HG03571 (cell line): ENCODE data around the gene HOXB1.

Experiments
- ATAC-seq: cut with Tn5 transposase; IDR thresholded peaks from one replicate; pipeline ENCODE4 v1.9.1; 2021; ENCODE audit not compliant: unreplicated experiment

Gene HOXB1

DNA sequence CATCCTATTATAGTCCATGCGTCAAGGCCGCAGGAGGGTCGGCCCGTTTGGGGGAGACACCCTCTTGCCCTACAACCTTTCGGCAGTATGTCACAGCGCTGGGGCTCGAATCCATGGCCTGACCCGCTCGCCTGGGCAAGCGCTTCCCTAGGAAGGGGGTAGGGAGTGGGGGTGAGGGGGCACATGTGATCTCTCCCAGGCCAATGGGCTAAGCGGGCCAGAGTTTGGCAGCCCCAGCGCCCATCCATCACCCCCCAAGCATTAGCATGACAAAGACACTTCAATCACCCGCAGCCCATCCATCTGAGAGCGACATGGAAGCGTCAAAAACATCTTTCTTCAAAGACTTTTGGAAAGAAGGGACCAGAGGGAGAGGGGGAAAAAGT lies at the start of gene HOXB1:
Gene HOXB1 (minus strand): TSS at position 125 of the 386 bp plus-strand sequence. CDS start 107 bp downstream, at position 18.
- ATAC-seq: no peak

- ATAC-seq: no peak
Measured at GRCh38 chr17:48579760-48580554, 49.1 kb upstream of the HOXB1 start.

DNA sequence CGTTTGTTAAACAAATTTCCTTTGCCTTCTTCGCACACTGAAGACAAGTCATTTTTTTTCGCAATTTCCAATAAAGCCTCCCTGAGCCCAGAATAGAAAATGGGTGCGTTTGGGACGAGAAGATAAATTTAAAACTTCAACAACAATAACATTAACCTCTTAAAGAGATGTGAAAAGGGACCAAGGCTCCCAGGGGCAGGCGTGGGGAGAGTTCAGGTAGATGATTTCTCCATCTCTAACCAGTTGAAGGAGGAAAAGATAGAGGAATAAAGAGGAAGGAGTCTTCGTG lies 48.6 kb upstream of the HOXB1 start:
- ATAC-seq: no peak

DNA sequence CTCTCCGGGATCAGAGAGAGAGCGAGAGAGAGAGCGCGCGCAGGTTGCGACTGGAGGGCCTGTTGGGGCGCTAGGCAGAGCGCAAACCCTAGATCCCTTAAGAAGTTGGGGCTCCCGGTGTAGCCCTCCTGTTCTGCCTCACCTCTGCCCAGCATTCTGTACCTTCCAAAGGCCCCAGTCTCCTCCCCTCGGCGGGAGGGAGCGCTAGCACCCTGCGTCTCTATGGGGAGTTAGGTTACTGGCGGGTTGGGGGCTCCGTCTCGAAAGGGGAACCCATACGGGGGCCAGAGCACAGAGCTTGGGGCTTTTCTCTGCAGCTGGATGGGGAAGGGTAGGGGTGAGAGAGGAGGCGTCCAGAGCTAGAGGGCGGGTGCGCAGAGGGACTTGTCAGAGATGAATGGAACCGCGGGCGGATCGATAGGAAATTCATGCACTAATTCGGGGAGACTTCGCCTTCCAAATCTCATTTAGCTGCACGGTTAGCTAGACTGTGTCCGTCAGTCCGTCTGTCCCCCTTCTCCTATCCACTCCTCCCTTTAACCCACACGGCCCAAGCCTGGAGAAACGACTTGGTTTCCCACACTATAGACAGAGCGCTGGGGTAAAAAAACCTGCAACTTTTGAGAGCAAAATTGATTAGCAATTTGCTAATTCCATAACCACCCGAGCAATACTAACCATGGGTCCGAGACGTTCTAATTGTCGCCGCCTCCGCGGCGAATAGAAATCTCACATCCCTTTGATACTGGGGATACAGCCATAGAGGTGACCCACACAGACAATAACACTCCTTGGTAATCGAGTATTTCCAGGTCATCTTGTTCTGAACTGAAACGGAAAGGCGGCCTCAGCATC lies 48.0 kb upstream of the HOXB1 start:
- no peak for ATAC-seq

- no peak for ATAC-seq
Measured at GRCh38 chr17:48577946-48578615, 47.3 kb upstream of the HOXB1 start, which contains the start of gene HOXB4. Gene HOXB4 (minus strand): TSS chr17:48578350. CDS start chr17:48578319, 31 bp downstream.

DNA sequence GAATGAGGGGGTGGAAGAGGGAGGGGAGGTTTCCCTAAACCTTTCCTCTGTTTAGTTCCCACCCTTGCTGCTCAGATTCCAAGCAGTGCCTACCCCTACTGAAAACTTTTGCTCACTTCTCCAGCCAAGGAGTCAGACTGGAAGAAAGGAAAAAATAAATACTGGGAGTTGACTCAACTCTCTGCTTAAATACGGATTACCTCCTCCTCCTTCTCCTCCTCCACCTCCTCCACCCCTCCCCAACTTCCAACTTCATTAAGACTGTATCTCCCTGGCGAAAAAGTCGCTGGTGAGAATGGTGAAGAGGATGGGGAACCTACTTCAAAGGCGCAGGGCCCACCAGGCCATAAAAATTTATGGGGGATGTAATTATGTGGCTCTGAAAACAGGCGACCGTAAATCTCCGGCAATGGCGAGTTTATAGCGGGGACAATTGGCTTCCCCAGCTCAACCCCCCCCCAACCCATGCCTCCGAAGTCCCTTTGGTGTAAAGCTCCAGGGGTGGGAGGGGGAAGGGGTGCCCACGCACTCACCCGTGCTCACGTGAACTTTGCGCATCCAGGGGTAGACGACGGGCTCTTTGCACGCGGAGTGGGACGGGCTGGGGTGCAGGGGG lies 46.6 kb upstream of the HOXB1 start:
- ATAC-seq: no peak

- no peak for ATAC-seq
Measured at GRCh38 chr17:48576479-48577309, 45.9 kb upstream of the HOXB1 start.

DNA sequence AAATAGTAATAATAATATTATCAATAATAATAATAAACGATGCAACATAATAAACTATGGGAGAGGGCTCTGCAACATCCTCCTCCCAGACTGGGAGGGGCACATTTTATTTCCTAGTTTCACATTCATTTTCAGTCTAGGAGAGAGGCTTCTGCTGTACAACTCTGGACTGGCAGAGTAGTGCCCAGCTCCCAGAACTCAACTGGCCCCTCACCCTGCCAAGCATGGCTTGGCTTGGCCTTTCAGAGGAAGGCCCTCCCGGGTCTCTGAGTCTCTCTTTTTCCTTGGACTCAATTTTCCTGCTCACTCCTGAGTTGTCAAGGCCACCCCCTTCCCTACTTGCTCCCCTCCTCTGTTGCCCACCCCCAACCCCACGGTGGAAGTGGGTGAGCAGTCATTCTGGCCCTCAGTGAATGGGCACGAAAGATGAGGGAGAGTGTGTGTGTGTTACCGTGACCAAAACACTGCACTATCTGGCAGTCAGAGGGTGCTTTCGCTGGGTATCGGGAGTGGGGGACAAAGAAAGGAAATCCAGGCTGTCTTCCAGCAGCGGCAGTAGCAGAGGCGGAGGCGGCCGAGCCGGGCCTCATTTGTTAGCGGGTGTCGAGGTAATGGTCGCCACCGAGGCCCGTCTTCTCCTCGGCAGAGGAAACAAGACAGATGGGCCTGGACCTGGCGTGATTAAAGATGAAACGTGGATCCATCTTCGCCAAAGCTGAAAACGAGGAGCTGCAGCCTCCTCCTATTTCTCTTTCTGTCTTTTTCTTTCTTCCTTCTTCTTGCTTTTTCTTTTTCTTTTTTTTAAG lies 45.1 kb upstream of the HOXB1 start:
- no peak for ATAC-seq

GRCh38 chr17:48575066-48575582 lies 44.3 kb upstream of the HOXB1 start:
- no peak for ATAC-seq

GRCh38 chr17:48574505-48575065 lies 43.8 kb upstream of the HOXB1 start:
- ATAC-seq: no peak

GRCh38 chr17:48571826-48572417 lies 41.1 kb upstream of the HOXB1 start:
- ATAC-seq: no peak

DNA sequence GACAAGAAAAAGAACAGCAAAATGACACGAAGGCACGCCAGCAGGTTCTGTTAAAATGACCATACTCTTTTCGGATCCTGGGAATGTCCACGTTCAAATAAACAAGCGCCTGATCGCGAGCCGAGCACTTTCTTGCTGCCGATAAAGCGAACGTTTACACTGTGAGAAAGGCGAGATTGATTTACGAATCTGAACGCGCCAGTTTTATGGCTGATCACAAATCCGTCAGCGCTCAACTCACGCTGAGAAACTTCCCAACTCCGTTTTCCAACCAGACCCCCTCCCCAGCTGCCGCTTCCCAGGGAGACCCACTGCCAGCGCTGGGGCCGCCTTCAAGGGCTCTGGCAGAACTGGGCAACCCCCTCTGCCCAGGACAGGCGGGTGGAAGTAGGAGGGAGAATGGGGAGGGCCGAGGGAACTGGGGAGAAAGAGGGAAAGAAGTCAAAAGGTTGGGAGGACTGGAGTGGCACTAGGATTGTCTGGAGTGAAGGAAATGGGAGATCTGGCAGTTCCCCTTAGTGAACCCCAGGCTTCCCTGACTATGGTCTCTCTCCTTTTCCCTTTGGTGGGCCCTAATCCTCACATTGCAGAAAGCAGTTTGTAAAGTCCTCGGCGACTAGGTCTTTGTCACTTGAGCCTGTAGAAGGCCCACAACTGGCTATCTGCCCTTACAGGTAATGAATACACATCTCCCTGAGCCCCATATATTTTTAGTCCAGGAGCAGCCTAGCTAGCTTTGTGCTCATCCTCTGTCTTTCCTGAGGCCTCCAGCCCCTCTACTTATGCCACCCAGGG lies 40.4 kb upstream of the HOXB1 start:
- ATAC-seq: no peak

DNA sequence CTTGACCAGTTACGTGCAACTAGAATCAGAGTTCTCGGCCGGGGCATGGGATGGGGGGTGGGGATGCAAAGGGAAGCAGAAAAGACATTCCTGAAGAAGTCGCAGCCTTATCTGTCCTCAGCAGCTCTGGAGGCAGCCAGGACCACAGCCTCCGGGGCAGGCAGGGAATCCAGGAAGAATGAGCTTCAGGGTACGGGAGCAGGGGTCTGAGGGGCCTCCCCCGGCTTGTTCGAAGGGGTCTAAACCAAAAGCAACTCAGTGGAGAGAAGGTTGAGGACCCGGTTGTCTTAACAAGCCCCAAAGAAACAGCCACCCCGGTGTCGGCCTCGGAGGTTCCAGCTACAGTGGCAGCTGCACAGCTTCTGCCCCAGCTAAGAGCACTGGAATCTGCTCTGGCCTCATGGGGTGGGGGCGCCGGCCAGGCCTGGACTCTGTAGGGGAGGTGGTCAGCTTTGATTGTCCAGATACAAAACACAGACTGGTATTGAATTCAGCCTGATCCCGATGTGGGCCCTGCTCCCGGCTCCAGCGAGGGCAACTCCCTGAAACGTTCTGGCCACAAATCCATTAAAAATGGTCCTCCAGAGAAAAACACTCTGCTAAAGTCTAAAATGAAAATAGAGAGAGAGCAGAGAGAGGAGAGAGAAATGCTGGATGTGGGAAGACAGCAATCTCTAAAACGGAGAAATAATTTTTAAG lies 39.7 kb upstream of the HOXB1 start:
- ATAC-seq: no peak

DNA sequence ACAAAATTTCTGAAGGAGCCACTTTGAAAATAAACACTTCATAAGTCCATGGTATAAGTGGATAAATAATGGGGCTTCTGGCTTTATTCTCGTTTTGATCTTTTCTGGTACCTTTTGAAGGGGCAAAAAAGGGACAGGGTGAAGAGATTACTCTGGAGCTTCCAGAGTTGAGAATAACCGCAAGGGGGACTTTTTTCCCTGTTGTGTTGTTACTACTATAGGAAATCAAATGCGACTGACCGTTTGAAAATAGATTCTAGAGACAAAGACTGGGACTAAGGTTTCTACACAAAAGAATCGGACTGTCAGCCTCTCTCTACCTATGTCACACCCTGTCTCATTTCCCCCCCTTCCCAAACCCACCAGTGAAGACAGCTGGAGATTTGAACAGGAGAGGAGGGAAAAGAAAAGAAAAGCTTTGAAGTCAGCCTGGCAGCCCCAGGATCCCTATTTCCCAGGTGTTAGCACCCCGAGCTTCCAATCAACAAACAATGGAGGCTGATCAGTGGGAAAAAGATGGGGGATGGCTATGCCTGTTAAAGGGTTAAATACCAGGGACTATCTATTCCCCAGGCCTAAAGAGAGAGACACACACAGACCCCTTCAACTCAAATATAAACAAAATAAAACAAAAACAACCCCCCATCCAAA lies 39.0 kb upstream of the HOXB1 start:
- no peak for ATAC-seq

DNA sequence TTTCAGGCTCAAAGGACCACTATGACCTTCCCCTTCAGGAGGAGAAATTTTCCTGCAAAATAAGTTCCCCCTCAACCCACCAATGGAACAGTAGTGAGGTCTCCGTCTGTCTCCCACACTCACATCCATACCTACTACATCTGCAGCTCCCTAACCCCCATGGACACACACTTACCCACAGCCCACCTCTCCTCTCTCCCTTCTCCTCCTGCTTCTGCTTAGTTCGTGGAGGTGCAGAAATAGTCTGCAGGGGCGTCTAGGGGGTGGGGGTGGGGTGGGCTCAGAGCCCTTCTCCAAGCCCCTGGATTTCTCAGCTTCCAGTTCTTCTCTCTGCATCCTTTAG lies 38.4 kb upstream of the HOXB1 start:
- ATAC-seq: no peak

DNA sequence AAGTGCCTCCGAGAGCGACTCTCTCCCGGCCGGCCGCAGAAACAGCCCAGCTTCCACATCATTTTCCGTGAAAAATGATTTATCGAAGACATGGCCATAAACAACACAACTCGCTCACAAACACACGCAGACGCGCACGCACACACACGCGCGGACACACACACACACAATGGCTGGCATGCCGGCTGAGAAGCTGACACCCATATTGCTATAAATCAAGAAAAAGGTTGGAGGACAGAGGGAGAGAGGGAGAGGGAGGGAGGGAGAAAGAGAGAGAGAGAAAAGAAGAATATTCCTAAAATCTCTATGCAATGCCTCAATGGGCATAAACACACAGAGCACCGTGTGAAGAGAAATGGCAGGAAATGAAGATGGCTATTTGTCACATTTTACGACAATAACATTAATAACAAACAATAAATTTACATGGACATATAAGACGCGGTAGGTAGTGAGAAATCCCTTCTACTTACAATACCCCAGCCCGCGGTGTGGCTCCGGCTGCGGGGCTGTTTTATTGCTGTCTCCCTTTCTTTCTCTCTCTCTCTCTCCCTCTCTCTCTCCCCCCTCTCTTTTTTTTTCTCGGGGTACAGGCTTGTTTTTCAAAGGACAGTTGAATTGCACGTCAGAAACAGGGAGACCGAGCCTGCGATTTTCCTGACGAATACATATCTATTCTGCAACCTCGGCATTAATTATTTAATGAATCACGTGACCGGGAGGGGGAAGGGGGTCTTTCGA lies 37.9 kb upstream of the HOXB1 start:
- ATAC-seq: no peak
